OCI-LY7 (cell line): ENCODE data around the gene JCHAIN. TPM values are rescaled to one million over a fixed set of nuclear protein-coding genes. Genes with fewer than 3 reads are reported as not detected.

ENCODE experiments used
- BruUV-seq: library from RNA; stranded (reverse); fragments of 400-500 nt; replicated peaks from 2 replicates; lab custom pipeline; 2021; lab: Mats Ljungman, UMichigan
- CTCF ChIA-PET: fragments of 300-600 bp; sonication (Branson Sonifier 250); formaldehyde crosslinking; loops from one replicate; lab custom pipeline; 2022; ENCODE audit warnings: antibody characterized with exemption; ENCODE audit not compliant: unreplicated experiment; lab: Charles Lee
- POLR2A ChIA-PET: fragments of 300-600 bp; sonication (Branson Sonifier 250); formaldehyde crosslinking; loops from one replicate; lab custom pipeline; 2022; ENCODE audit warnings: antibody characterized with exemption; lab: Charles Lee
- DNase-seq: peaks from one replicate; pipeline ENCODE4 v3.0.0-alpha.2; 2015; ENCODE audit warnings: low spot score
- H2AFZ ChIP-seq: fragments of 200-600 bp; sonication (generic), shearing (Covaris generic); 2 replicates; pipeline ENCODE4 v1.6.1; 2014; ENCODE audit warnings: mild to moderate bottlenecking, antibody characterized with exemption, low read length, moderate library complexity
- H3K27ac ChIP-seq: fragments of 200-600 bp; sonication (generic); 2 replicates; pipeline ENCODE4 v1.5.1; 2014; ENCODE audit warnings: mixed run types, low read depth, mild to moderate bottlenecking, moderate library complexity, low read length, inconsistent platforms; ENCODE audit not compliant: poor library complexity, severe bottlenecking
- H3K36me3 ChIP-seq: fragments of 200-600 bp; sonication (generic); 2 replicates; pipeline ENCODE4 v1.6.1; 2014; ENCODE audit warnings: mild to moderate bottlenecking, antibody characterized with exemption, low read length, moderate library complexity, mixed read lengths; ENCODE audit not compliant: insufficient read depth
- H3K4me1 ChIP-seq: fragments of 200-600 bp; sonication (generic); 2 replicates; pipeline ENCODE4 v1.5.1; 2014; ENCODE audit warnings: mild to moderate bottlenecking, low read length; ENCODE audit not compliant: insufficient read depth, poor library complexity, severe bottlenecking
- H3K4me2 ChIP-seq: fragments of 200-600 bp; sonication (generic); 2 replicates; pipeline ENCODE4 v1.6.1; 2014; ENCODE audit warnings: mild to moderate bottlenecking, low read length
- H3K4me3 ChIP-seq: fragments of 200-600 bp; sonication (generic); 2 replicates; pipeline ENCODE4 v1.5.1; 2014; ENCODE audit warnings: mild to moderate bottlenecking, low read depth, low read length; ENCODE audit not compliant: poor library complexity, severe bottlenecking
- H3K79me2 ChIP-seq: fragments of 200-600 bp; sonication (generic); 2 replicates; pipeline ENCODE4 v1.6.1; 2016; ENCODE audit warnings: low read depth, mild to moderate bottlenecking, low read length, moderate library complexity, mixed read lengths; ENCODE audit not compliant: insufficient read depth
- H3K9me2 ChIP-seq: fragments of 200-600 bp; sonication (generic); 2 replicates; pipeline ENCODE4 v1.6.1; 2016; ENCODE audit warnings: mild to moderate bottlenecking, low read length, mixed read lengths; ENCODE audit not compliant: insufficient read depth
- H3K9me3 ChIP-seq: fragments of 200-600 bp; sonication (generic); 2 replicates; pipeline ENCODE4 v1.6.1; 2014; ENCODE audit warnings: mild to moderate bottlenecking, mixed run types, low read length, mixed read lengths
- H4K20me1 ChIP-seq: fragments of 200-600 bp; sonication (generic); 2 replicates; pipeline ENCODE4 v1.6.1; 2014; ENCODE audit warnings: mild to moderate bottlenecking, antibody characterized with exemption, low read length, moderate library complexity, mixed read lengths; ENCODE audit not compliant: insufficient read depth
- EZH2phosphoT487 ChIP-seq: fragments of 200-600 bp; sonication (generic); IDR thresholded peaks from 2 replicates; pipeline ENCODE4 v1.6.1; 2018; ENCODE audit warnings: low read depth, borderline replicate concordance, mild to moderate bottlenecking, mixed run types, antibody characterized with exemption, low read length, moderate library complexity, mixed read lengths
- intact Hi-C: fragments of 100-400 bp; cut with micrococcal nuclease; formaldehyde crosslinking; loops from one replicate; pipeline ENCODE4 v1.10.0; 2022; ENCODE audit not compliant: unreplicated experiment
- total RNA-seq, 2 experiments: library from RNA; depleted of rRNA in 1 of 2; stranded (reverse); fragments of >200 nt in 1 of 2; shearing (Covaris generic) in 1 of 2; gene quantifications; 2 replicates each; pipeline ENCODE4 v1.2.3, GENCODE V29; 2014 to 2022
- TF ChIP-seq, protein P1 (sequence below): fragments of 200-600 bp; sonication (generic); conservative IDR thresholded peaks from 2 replicates; pipeline ENCODE4 v1.5.1; 2014; ENCODE audit warnings: mild to moderate bottlenecking, antibody characterized with exemption, low read length, moderate library complexity, mixed read lengths

JCHAIN gene
- total RNA-seq, 2 experiments from 2014 or later = 1,492 to 1,542 TPM

GRCh38 chr4:70676554-70677090 lies 10.3 kb upstream of the JCHAIN start:
- DNase-seq = peak; percentile 56
- POLR2A ChIA-PET = interaction anchor here (0.6 to 13.7 kb wide), 10 partner anchors 9 to 320 kb away, joined by 3 to 837 read pairs (median 6); partner anchors contain the start of genes DCK, JCHAIN and UTP3
- TF ChIP-seq, protein P1, sequence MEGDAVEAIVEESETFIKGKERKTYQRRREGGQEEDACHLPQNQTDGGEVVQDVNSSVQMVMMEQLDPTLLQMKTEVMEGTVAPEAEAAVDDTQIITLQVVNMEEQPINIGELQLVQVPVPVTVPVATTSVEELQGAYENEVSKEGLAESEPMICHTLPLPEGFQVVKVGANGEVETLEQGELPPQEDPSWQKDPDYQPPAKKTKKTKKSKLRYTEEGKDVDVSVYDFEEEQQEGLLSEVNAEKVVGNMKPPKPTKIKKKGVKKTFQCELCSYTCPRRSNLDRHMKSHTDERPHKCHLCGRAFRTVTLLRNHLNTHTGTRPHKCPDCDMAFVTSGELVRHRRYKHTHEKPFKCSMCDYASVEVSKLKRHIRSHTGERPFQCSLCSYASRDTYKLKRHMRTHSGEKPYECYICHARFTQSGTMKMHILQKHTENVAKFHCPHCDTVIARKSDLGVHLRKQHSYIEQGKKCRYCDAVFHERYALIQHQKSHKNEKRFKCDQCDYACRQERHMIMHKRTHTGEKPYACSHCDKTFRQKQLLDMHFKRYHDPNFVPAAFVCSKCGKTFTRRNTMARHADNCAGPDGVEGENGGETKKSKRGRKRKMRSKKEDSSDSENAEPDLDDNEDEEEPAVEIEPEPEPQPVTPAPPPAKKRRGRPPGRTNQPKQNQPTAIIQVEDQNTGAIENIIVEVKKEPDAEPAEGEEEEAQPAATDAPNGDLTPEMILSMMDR = no peak
- no peak for TF ChIP-seq EZH2phosphoT487

DNA sequence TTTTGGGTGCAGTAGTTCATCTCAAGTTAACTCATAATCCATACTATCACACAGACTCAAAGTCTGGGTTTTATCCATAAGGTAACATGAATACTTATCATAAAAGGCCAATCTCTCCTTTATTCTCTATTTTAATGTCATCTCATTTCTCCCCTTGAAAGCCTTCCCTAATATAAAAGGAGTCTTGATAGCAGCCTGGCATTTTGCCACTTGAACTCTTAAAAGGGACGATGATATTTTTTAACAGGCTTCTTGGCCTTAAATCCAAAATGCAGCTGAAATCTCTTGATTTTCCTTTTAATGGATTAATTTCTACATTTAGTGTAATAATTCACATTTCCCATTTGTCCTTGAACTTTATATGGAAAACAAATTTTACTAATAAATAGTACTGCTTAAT lies 8.4 kb upstream of the JCHAIN start:
- H3K27ac ChIP-seq = peak overlapping the region; percentile 97
- ChIA-PET POLR2A (interaction anchor here (1.4 to 13.7 kb wide), 4 partner anchors 9 to 320 kb away, joined by 4 to 837 read pairs (median 10); partner anchors contain the start of gene JCHAIN), CTCF (no interaction called here)
- intact Hi-C loops = no loop called here
- no peaks in the 10 kb centered on the region for H4K20me1 ChIP-seq
- peak overlapping the region; percentile 79 for H2AFZ ChIP-seq
- H3K4me3 ChIP-seq = peak overlapping the region; percentile 58
- H3K4me2 ChIP-seq = peak overlapping the region; percentile 76
- no peaks in the 10 kb centered on the region for H3K9me3 ChIP-seq
- no peak for DNase-seq
- no TSS peak for BruUV-seq
- no peaks in the 10 kb centered on the region for H3K9me2 ChIP-seq
- no peak for TF ChIP-seq EZH2phosphoT487
- TF ChIP-seq, protein P1 = no peak
- peaks cover 24% of the 10 kb centered on the region; the same call in 1 of the 2 replicates for H3K79me2 ChIP-seq
- H3K4me1 ChIP-seq = peaks cover 96% of the 10 kb centered on the region
- H3K36me3 ChIP-seq = no peaks in the 10 kb centered on the region

More at GRCh38 chr4:70676554-70677090, 10.3 kb upstream of the JCHAIN start:
- Histone ChIP-seq H3K36me3 (no peaks in the 10 kb centered on the region), H3K4me3 (peak overlapping the region; percentile 58), H3K9me2 (no peaks in the 10 kb centered on the region), H4K20me1 (no peaks in the 10 kb centered on the region), H3K4me1 (peaks cover 96% of the 10 kb centered on the region), H2AFZ (no peak overlapping the region; the same call in 1 of the 2 replicates), H3K4me2 (peak overlapping the region; percentile 76), H3K79me2 (peaks cover 25% of the 10 kb centered on the region; the same call in 1 of the 2 replicates), H3K27ac (peak overlapping the region; percentile 97), H3K9me3 (no peaks in the 10 kb centered on the region)
- no TSS peak for BruUV-seq
- intact Hi-C loops = no loop called here
- CTCF ChIA-PET = interaction anchor here (0.5 to 2.0 kb wide), 4 partner anchors 10 to 319 kb away, joined by 3 to 13 read pairs (median 6); partner anchors contain the start of gene JCHAIN

- Histone ChIP-seq H3K9me3 (no peaks in the 10 kb centered on the region), H3K4me2 (peak overlapping the region; percentile 76), H4K20me1 (no peaks in the 10 kb centered on the region), H3K9me2 (no peaks in the 10 kb centered on the region), H3K27ac (peak overlapping the region; percentile 97), H3K4me3 (peak overlapping the region; percentile 58), H2AFZ (peak overlapping the region; percentile 79), H3K79me2 (peaks cover 23% of the 10 kb centered on the region; the same call in 1 of the 2 replicates), H3K36me3 (no peaks in the 10 kb centered on the region), H3K4me1 (peaks cover 96% of the 10 kb centered on the region)
- POLR2A ChIA-PET = interaction anchor here (0.9 to 13.7 kb wide), 5 partner anchors 10 to 321 kb away, joined by 4 to 837 read pairs (median 5); partner anchors contain the start of genes JCHAIN and UTP3
- CTCF ChIA-PET = no interaction called here
- intact Hi-C loops = no loop called here
- DNase-seq = no peak
- TF ChIP-seq EZH2phosphoT487 = no peak
- TF ChIP-seq, protein P1 = no peak
- BruUV-seq = no TSS peak
Measured at GRCh38 chr4:70674191-70674590, 7.9 kb upstream of the JCHAIN start.
